Measurements from ENCODE around the gene BMPR1A.

BMPR1A gene

GRCh38 chr10:86870679-86871078, 114.3 kb downstream of the BMPR1A start:
- TF ChIP-seq, protein P1, sequence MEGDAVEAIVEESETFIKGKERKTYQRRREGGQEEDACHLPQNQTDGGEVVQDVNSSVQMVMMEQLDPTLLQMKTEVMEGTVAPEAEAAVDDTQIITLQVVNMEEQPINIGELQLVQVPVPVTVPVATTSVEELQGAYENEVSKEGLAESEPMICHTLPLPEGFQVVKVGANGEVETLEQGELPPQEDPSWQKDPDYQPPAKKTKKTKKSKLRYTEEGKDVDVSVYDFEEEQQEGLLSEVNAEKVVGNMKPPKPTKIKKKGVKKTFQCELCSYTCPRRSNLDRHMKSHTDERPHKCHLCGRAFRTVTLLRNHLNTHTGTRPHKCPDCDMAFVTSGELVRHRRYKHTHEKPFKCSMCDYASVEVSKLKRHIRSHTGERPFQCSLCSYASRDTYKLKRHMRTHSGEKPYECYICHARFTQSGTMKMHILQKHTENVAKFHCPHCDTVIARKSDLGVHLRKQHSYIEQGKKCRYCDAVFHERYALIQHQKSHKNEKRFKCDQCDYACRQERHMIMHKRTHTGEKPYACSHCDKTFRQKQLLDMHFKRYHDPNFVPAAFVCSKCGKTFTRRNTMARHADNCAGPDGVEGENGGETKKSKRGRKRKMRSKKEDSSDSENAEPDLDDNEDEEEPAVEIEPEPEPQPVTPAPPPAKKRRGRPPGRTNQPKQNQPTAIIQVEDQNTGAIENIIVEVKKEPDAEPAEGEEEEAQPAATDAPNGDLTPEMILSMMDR (IDR thresholded peaks at IDR 0.05; ENCODE audit: low read depth, low read length, missing control alignments) = no peak

GRCh38 chr10:86871563-86872183, 115.3 kb downstream of the BMPR1A start:
- no peak for DNase-seq (ENCODE audit: low read depth)
- TF ChIP-seq, protein P1 (IDR thresholded peaks at IDR 0.05; ENCODE audit: low read depth, low read length, missing control alignments) = no peak
- no peak overlapping the region for H3K4me3 ChIP-seq (ENCODE audit: low read depth, low read length)
- in situ Hi-C loops (cut with HindIII; ENCODE audit: low sequenced_read_pairs) = no loop called here

More at GRCh38 chr10:86870679-86871078, 114.3 kb downstream of the BMPR1A start:
- in situ Hi-C loops (cut with HindIII; ENCODE audit: low sequenced_read_pairs) = no loop called here
- no peak for DNase-seq (ENCODE audit: low read depth)
- H3K4me3 ChIP-seq (ENCODE audit: low read depth, low read length) = no peak overlapping the region

DNA sequence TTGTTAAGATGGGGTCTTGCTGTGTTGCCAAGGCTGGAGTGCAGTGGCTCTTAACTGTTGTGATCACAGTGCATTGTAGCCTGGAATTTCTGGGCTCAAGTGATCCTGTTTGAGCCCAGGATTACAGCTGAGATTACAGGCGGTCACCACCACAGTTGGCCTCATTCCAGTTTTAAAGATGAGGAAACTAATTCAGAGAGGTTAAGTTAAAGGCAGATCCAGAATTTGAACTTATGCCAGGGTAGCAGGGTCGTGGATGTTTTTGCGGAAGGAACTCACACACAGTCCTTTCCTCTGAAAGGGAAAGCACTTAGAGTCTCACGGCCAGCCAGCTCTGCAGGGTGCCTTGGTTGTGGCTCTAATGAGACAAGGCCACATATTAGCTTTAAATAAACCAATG, 116.3 kb downstream of the BMPR1A start:
- no peak for DNase-seq (ENCODE audit: low read depth)
- TF ChIP-seq, protein P1 (IDR thresholded peaks at IDR 0.05; ENCODE audit: low read depth, low read length, missing control alignments) = no peak
- in situ Hi-C loops (cut with HindIII; ENCODE audit: low sequenced_read_pairs) = no loop called here
- no peak overlapping the region for H3K4me3 ChIP-seq (ENCODE audit: low read depth, low read length)

- no peak for DNase-seq (ENCODE audit: low read depth)
- in situ Hi-C loops (cut with HindIII; ENCODE audit: low sequenced_read_pairs) = no loop called here
- H3K4me3 ChIP-seq (ENCODE audit: low read depth, low read length) = no peak overlapping the region
- TF ChIP-seq, protein P1 (IDR thresholded peaks at IDR 0.05; ENCODE audit: low read depth, low read length, missing control alignments) = no peak
Measured at GRCh38 chr10:86876748-86877147, 120.3 kb downstream of the BMPR1A start.

DNA sequence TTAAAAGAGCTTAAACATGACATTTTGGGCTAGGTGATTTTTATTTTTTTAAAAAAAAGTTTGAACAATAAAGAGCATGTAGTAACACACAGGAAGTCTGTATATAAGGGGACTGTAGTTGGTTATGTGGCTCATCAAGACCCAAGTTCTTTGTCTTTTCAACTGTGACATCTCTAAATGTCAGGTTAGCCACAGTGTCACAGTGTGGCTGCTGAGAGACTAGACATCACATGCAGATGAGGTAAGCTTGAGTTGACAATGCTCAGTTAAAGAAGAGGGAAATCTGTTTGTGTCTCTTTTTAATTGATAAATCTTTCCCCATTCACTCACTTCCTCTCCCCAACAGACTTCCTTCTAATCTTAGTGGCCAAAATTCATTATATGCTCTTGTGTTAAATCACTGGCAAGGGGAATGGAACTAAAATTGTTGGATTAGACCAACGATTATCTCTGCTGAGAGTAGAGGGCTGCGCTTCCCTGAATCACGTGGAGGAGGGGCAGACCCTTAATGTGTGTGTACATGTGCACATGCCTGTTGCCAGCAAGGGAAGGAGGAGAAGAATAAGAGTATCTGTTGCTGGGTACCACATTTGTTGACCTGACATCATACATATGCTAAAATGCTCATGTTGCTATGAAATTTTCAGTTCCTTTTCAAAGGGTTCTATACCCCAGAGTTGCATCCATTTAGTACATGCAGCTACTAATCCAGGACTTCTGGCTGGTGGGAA, 122.7 kb downstream of the BMPR1A start:
- in situ Hi-C loops (cut with HindIII; ENCODE audit: low sequenced_read_pairs) = no loop called here
- TF ChIP-seq, protein P1 (IDR thresholded peaks at IDR 0.05; ENCODE audit: low read depth, low read length, missing control alignments) = no peak
- no peak overlapping the region for H3K4me3 ChIP-seq (ENCODE audit: low read depth, low read length)
- no peak for DNase-seq (ENCODE audit: low read depth)

DNA sequence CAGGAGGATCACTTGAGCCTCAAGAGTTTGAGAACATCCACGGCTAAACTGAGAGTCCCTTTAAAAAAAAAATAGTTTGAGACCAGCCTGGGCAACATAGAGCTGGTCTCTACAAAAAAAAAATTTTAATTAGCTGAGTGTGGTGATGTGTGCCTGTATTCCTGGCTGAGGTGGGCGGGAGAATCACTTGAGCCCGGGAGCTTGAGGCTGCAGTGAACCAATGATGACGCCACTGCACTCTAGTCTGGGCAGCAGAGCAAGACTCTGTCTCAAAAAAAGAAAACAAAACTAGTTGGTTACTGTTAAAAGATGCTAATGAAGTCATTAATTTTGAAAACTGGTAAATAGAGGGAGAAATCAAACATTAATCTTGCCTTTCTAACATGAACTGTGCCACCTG, 124.6 kb downstream of the BMPR1A start:
- in situ Hi-C loops (cut with HindIII; ENCODE audit: low sequenced_read_pairs) = no loop called here
- TF ChIP-seq, protein P1 (IDR thresholded peaks at IDR 0.05; ENCODE audit: low read depth, low read length, missing control alignments) = no peak

More for the DNA sequence above, 124.6 kb downstream of the BMPR1A start:
- no peak for DNase-seq (ENCODE audit: low read depth)
- no peak overlapping the region for H3K4me3 ChIP-seq (ENCODE audit: low read depth, low read length)
